Ecto neural progenitor cell (in vitro differentiated cells): ENCODE results near the gene SLC24A4.
"Not testable (repeated sequence)": the region's sequence is repeated elsewhere in the genome, so short reads cannot be mapped to it uniquely, and the experiment has no call there.

ENCODE experiments used
- DNase-seq: peaks from one replicate; pipeline ENCODE4 v3.0.0-alpha.2; 2018; ENCODE audit warnings: low spot score

SLC24A4 gene

GRCh38 chr14:92402500-92402899 lies 79.5 kb downstream of the SLC24A4 start:
- DNase-seq: not testable (repeated sequence)

GRCh38 chr14:92404018-92404417 lies 81.1 kb downstream of the SLC24A4 start:
- no peak for DNase-seq

GRCh38 chr14:92404421-92404820 lies 81.5 kb downstream of the SLC24A4 start:
- no peak for DNase-seq

GRCh38 chr14:92404938-92405337 lies 82.0 kb downstream of the SLC24A4 start:
- DNase-seq: no peak

- DNase-seq: no peak
Measured at GRCh38 chr14:92407410-92407809, 84.4 kb downstream of the SLC24A4 start.

- no peak for DNase-seq
Measured at GRCh38 chr14:92409043-92409442, 86.1 kb downstream of the SLC24A4 start.

GRCh38 chr14:92411135-92411534 lies 88.2 kb downstream of the SLC24A4 start:
- no peak for DNase-seq

- no peak for DNase-seq
Measured at GRCh38 chr14:92411941-92412340, 89.0 kb downstream of the SLC24A4 start.

- no peak for DNase-seq
Measured at GRCh38 chr14:92412912-92413311, 89.9 kb downstream of the SLC24A4 start.

- DNase-seq: no peak
Measured at GRCh38 chr14:92413379-92413778, 90.4 kb downstream of the SLC24A4 start.

GRCh38 chr14:92414690-92415445 lies 91.9 kb downstream of the SLC24A4 start:
- DNase-seq: no peak

- DNase-seq: no peak
Measured at GRCh38 chr14:92415969-92416368, 93.0 kb downstream of the SLC24A4 start.

- no peak for DNase-seq
Measured at GRCh38 chr14:92416544-92416943, 93.6 kb downstream of the SLC24A4 start.

- DNase-seq: no peak
Measured at GRCh38 chr14:92417759-92418158, 94.8 kb downstream of the SLC24A4 start.

GRCh38 chr14:92421751-92422150 lies 98.8 kb downstream of the SLC24A4 start:
- no peak for DNase-seq

- DNase-seq: no peak
Measured at GRCh38 chr14:92425101-92425500, 102.1 kb downstream of the SLC24A4 start.

GRCh38 chr14:92426237-92426636 lies 103.3 kb downstream of the SLC24A4 start:
- DNase-seq: no peak

GRCh38 chr14:92427096-92427495 lies 104.1 kb downstream of the SLC24A4 start:
- no peak for DNase-seq

GRCh38 chr14:92430686-92431085 lies 107.7 kb downstream of the SLC24A4 start:
- no peak for DNase-seq

- DNase-seq: no peak
Measured at GRCh38 chr14:92431199-92431725, 108.3 kb downstream of the SLC24A4 start.

GRCh38 chr14:92433407-92433806 lies 110.4 kb downstream of the SLC24A4 start:
- DNase-seq: no peak

- no peak for DNase-seq
Measured at GRCh38 chr14:92435154-92435553, 112.2 kb downstream of the SLC24A4 start.

GRCh38 chr14:92436115-92436776 lies 113.3 kb downstream of the SLC24A4 start:
- DNase-seq: no peak
